ENCODE results near the gene ARMC8.

Gene ARMC8

GRCh38 chr3:138238711-138239110 is 51.6 kb downstream of the ARMC8 start:
- TF ChIP-seq MYC (IDR thresholded peaks at IDR 0.05; ENCODE audit: low read depth, low read length) (no peak), POLR2A (IDR thresholded peaks at IDR 0.05; ENCODE audit: extremely low read depth, insufficient read length) (no peak), MAX (IDR thresholded peaks at IDR 0.05; ENCODE audit: low read depth, low read length) (no peak)
- TF ChIP-seq, protein P1, sequence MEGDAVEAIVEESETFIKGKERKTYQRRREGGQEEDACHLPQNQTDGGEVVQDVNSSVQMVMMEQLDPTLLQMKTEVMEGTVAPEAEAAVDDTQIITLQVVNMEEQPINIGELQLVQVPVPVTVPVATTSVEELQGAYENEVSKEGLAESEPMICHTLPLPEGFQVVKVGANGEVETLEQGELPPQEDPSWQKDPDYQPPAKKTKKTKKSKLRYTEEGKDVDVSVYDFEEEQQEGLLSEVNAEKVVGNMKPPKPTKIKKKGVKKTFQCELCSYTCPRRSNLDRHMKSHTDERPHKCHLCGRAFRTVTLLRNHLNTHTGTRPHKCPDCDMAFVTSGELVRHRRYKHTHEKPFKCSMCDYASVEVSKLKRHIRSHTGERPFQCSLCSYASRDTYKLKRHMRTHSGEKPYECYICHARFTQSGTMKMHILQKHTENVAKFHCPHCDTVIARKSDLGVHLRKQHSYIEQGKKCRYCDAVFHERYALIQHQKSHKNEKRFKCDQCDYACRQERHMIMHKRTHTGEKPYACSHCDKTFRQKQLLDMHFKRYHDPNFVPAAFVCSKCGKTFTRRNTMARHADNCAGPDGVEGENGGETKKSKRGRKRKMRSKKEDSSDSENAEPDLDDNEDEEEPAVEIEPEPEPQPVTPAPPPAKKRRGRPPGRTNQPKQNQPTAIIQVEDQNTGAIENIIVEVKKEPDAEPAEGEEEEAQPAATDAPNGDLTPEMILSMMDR (IDR thresholded peaks at IDR 0.05; ENCODE audit: low read depth, low read length) = no peak
- no peak overlapping the region for H3K4me3 ChIP-seq (ENCODE audit: low read depth, low read length)
- DNase-seq (ENCODE audit: low read depth) = no peak

- H3K4me3 ChIP-seq (ENCODE audit: low read depth, low read length) = no peak overlapping the region
- DNase-seq (ENCODE audit: low read depth) = no peak
- TF ChIP-seq MYC (IDR thresholded peaks at IDR 0.05; ENCODE audit: low read depth, low read length) (no peak), MAX (IDR thresholded peaks at IDR 0.05; ENCODE audit: low read depth, low read length) (no peak), POLR2A (IDR thresholded peaks at IDR 0.05; ENCODE audit: extremely low read depth, insufficient read length) (no peak)
- TF ChIP-seq, protein P1 (IDR thresholded peaks at IDR 0.05; ENCODE audit: low read depth, low read length) = no peak
These were observed 54.0 kb downstream of the ARMC8 start for GRCh38 chr3:138241061-138241460.

- TF ChIP-seq MYC (IDR thresholded peaks at IDR 0.05; ENCODE audit: low read depth, low read length) = no peak
- TF ChIP-seq POLR2A (IDR thresholded peaks at IDR 0.05; ENCODE audit: extremely low read depth, insufficient read length) = no peak
- no peak for TF ChIP-seq MAX (IDR thresholded peaks at IDR 0.05; ENCODE audit: low read depth, low read length)
- TF ChIP-seq, protein P1 (IDR thresholded peaks at IDR 0.05; ENCODE audit: low read depth, low read length) = no peak
- no peak overlapping the region for H3K4me3 ChIP-seq (ENCODE audit: low read depth, low read length)
- DNase-seq (ENCODE audit: low read depth) = no peak
These were observed 54.6 kb downstream of the ARMC8 start for GRCh38 chr3:138241676-138242075.

GRCh38 chr3:138242466-138242865 is 55.4 kb downstream of the ARMC8 start:
- no peak overlapping the region for H3K4me3 ChIP-seq (ENCODE audit: low read depth, low read length)
- TF ChIP-seq MYC (IDR thresholded peaks at IDR 0.05; ENCODE audit: low read depth, low read length) (no peak), POLR2A (IDR thresholded peaks at IDR 0.05; ENCODE audit: extremely low read depth, insufficient read length) (no peak), MAX (IDR thresholded peaks at IDR 0.05; ENCODE audit: low read depth, low read length) (no peak)
- TF ChIP-seq, protein P1 (IDR thresholded peaks at IDR 0.05; ENCODE audit: low read depth, low read length) = no peak
- no peak for DNase-seq (ENCODE audit: low read depth)

DNA sequence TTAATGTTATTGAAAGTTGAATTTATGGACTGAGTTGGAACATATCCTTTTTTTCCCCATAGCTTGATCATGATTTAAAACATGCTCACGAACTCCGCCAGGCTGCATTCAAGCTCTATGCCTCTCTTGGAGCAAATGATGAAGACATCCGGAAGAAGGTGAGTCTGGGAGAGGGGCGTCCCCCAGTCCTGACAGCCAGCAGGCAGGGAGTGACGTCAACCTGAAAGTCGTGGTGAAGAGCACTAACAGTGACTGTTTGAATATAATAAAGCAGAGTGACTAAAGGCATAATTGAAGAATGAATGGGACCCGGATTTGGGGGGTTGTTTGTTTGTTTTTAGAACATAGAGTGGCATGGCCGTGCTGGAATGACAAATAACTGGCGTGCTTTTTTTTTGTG is 57.9 kb downstream of the ARMC8 start:
- no peak for TF ChIP-seq MYC (IDR thresholded peaks at IDR 0.05; ENCODE audit: low read depth, low read length)
- TF ChIP-seq, protein P1 (IDR thresholded peaks at IDR 0.05; ENCODE audit: low read depth, low read length) = no peak
- no peak for TF ChIP-seq MAX (IDR thresholded peaks at IDR 0.05; ENCODE audit: low read depth, low read length)
- TF ChIP-seq POLR2A (IDR thresholded peaks at IDR 0.05; ENCODE audit: extremely low read depth, insufficient read length) = no peak
- no peak for DNase-seq (ENCODE audit: low read depth)

GRCh38 chr3:138249636-138250035 is 62.5 kb downstream of the ARMC8 start:
- no peak for TF ChIP-seq MAX (IDR thresholded peaks at IDR 0.05; ENCODE audit: low read depth, low read length)
- no peak for TF ChIP-seq MYC (IDR thresholded peaks at IDR 0.05; ENCODE audit: low read depth, low read length)
- no peak for TF ChIP-seq POLR2A (IDR thresholded peaks at IDR 0.05; ENCODE audit: extremely low read depth, insufficient read length)
- TF ChIP-seq, protein P1 (IDR thresholded peaks at IDR 0.05; ENCODE audit: low read depth, low read length) = no peak
- DNase-seq (ENCODE audit: low read depth) = no peak
- no peak overlapping the region for H3K4me3 ChIP-seq (ENCODE audit: low read depth, low read length)

More for the DNA sequence above, 57.9 kb downstream of the ARMC8 start:
- H3K4me3 ChIP-seq (ENCODE audit: low read depth, low read length) = no peak overlapping the region
